Glomerular visceral epithelial cell (primary cell): ENCODE measurements around the gene TMEM63A.
"Not testable (repeated sequence)": the region's sequence is repeated elsewhere in the genome, so short reads cannot be mapped to it uniquely, and the experiment has no call there.

Experiments
- DNase-seq: peaks from one replicate; pipeline ENCODE4 v3.0.0-alpha.2; 2016; ENCODE audit errors: extremely low spot score

The TMEM63A gene

GRCh38 chr1:225908773-225909172 lies 26.6 kb upstream of the TMEM63A start:
- no peak for DNase-seq

GRCh38 chr1:225908013-225908640 lies 25.9 kb upstream of the TMEM63A start:
- no peak for DNase-seq

- DNase-seq, result no peak
Observed at GRCh38 chr1:225907341-225907740, 25.2 kb upstream of the TMEM63A start.

GRCh38 chr1:225906467-225906866 lies 24.3 kb upstream of the TMEM63A start:
- no peak for DNase-seq

GRCh38 chr1:225903623-225904022 lies 21.4 kb upstream of the TMEM63A start:
- DNase-seq, result no peak

GRCh38 chr1:225899044-225899925 lies 17.1 kb upstream of the TMEM63A start:
- no peak for DNase-seq

GRCh38 chr1:225897595-225898514 lies 15.7 kb upstream of the TMEM63A start:
- DNase-seq, result no peak

- DNase-seq, result peak; percentile 72
Observed at GRCh38 chr1:225896937-225897549, 14.9 kb upstream of the TMEM63A start.

- DNase-seq, result no peak
Observed at GRCh38 chr1:225896494-225896893, 14.3 kb upstream of the TMEM63A start.

- DNase-seq, result no peak
Observed at GRCh38 chr1:225892307-225892706, 10.1 kb upstream of the TMEM63A start.

- no peak for DNase-seq
Observed at GRCh38 chr1:225891229-225891972, 9.2 kb upstream of the TMEM63A start.

GRCh38 chr1:225890346-225891228 lies 8.4 kb upstream of the TMEM63A start:
- DNase-seq, result no peak

GRCh38 chr1:225889743-225890142 lies 7.6 kb upstream of the TMEM63A start:
- DNase-seq, result no peak

GRCh38 chr1:225888898-225889601 lies 6.9 kb upstream of the TMEM63A start, which contains the start of gene LEFTY1:
Gene LEFTY1 (minus strand): TSS chr1:225889146. CDS start chr1:225889066, 80 bp downstream.
- no peak for DNase-seq

GRCh38 chr1:225888289-225888897 lies 6.2 kb upstream of the TMEM63A start:
- DNase-seq, result no peak

- DNase-seq, result not testable (repeated sequence)
Observed at GRCh38 chr1:225887554-225888288, 5.5 kb upstream of the TMEM63A start.

GRCh38 chr1:225887030-225887314 lies 4.8 kb upstream of the TMEM63A start:
- no peak for DNase-seq
